Ovary (tissue), 9 donors: Measurements from ENCODE around the gene FAT1. TPM values are rescaled to one million over a fixed set of nuclear protein-coding genes. Genes with fewer than 3 reads are reported as not detected.

ENCODE experiments used
- DNase-seq, 5 donors: peaks; one replicate each; pipeline ENCODE4 v3.0.0-alpha.2; 2019 to 2020
- H3K27ac ChIP-seq, 2 donors: fragments of 200-600 bp; one replicate each; pipeline versions ENCODE4 v1.5.1 to v1.8.0; 2019 to 2022
- H3K27me3 ChIP-seq: fragments of 200-600 bp; one replicate; pipeline ENCODE4 v1.8.0; 2022
- H3K36me3 ChIP-seq: fragments of 200-600 bp; sonication (generic); one replicate; pipeline ENCODE4 v1.5.1; 2019
- H3K4me1 ChIP-seq: one replicate; pipeline ENCODE4 v1.8.1; 2013; ENCODE audit warnings: mild to moderate bottlenecking, moderate library complexity; ENCODE audit not compliant: insufficient read depth
- H3K4me3 ChIP-seq: fragments of 200-600 bp; sonication (generic); one replicate; pipeline ENCODE4 v1.5.1; 2017
- H3K9me3 ChIP-seq, 2 donors: fragments of 200-600 bp in 1 of 2; sonication (generic) in 1 of 2; one replicate each; pipeline versions ENCODE4 v1.5.1 to v1.8.1; 2013 to 2019; ENCODE audit warnings: mild to moderate bottlenecking in 1 of 2, moderate library complexity in 1 of 2
- CTCF ChIP-seq, 3 donors: fragments of 450-650 bp in 2 of 3; fragments of 200-600 bp in 1 of 3; IDR thresholded peaks; one replicate each; pipeline versions ENCODE4 v1.5.1 to v1.8.0; 2016 to 2022; ENCODE audit warnings: antibody characterized with exemption in 3 of 3, mild to moderate bottlenecking in 1 of 3
- EP300 ChIP-seq: sonication (generic); formaldehyde crosslinking; IDR thresholded peaks from one replicate; pipeline ENCODE4 v1.6.1; 2017; ENCODE audit warnings: antibody characterized with exemption
- POLR2A ChIP-seq: fragments of 450-650 bp; IDR thresholded peaks from one replicate; pipeline ENCODE4 v1.6.1; 2017; ENCODE audit warnings: antibody characterized with exemption, mild to moderate bottlenecking, moderate library complexity
- WGBS, 3 donors: extraction: QIAGEN DNeasy Blood & Tissue Kit in 1 of 3; methylation state at CpG; one replicate each; pipeline versions ENCODE4 v1.1.5 to v1.1.7; 2013 to 2017; 5-methylcytosine and 5-hydroxymethylcytosine counted together
- intact Hi-C, 4 donors: fragments of 100-400 bp; cut with DNase I; formaldehyde crosslinking; loops; one replicate each; pipeline versions ENCODE4 v1.11.0 to v1.15.1; 2022 to 2023
- polyA plus RNA-seq, 2 donors: library from polyadenylated mRNA; stranded (reverse); fragments of 200-250 nt in 1 of 2; fragments of 350-450 nt in 1 of 2; fragmentation: Illumina TruSeq in 1 of 2; extraction: RNeasy Lipid Tissue Mini Kit (QIAGEN cat#74804) in 1 of 2; gene quantifications; one replicate each; pipeline ENCODE4 v1.2.3, GENCODE V29; 2013 to 2014
- total RNA-seq, 7 donors: library from RNA; depleted of rRNA in 2 of 7; stranded (reverse); fragments of >200 nt in 2 of 7; fragmentation: NEBNext Ultra II Directional in 3 of 7; extraction: Animal tissue kit (Norgen Biotek cat#: 25700) in 3 of 7; gene quantifications; one replicate each; pipeline versions ENCODE4 v1.1.0 to v1.2.4, GENCODE V29; 2016 to 2023
- donor health status: DM: no; HTN: no; CAD: no; lungs with moderate emphysema.
- donor health status: DM: no; HTN: no; CAD: no.
- donor health status: Bipolar disorder and iron deficiency.
- donor health status: DM: yes; HTN: yes; CAD: no.
- donor health status: DM: no; HTN: no; CAD: no.
- donor health status: DM: yes; HTN: yes; CAD: no.

Gene FAT1
- total and polyA plus RNA-seq, 9 donors: 20.5 to 78.6 (median 46.6) TPM

GRCh38 chr4:186680641-186681040 is 43.0 kb downstream of the FAT1 start:
- TF ChIP-seq CTCF (IDR thresholded peaks at IDR 0.05) (no peak), POLR2A (no peak), EP300 (no peak)
- Histone ChIP-seq H3K4me3 (no peak overlapping the region), H3K9me3 (no peaks in the 10 kb centered on the region), H3K36me3 (no peaks in the 10 kb centered on the region), H3K27ac (no peak overlapping the region), H3K27me3 (no peaks in the 10 kb centered on the region), H3K4me1 (no peaks in the 10 kb centered on the region)
- intact Hi-C loops: no loop called here
- WGBS, 3 donors: 90 to 92% (median 91%) methylated on average over 6 of the region's 6 CpGs
- DNase-seq: no peak

GRCh38 chr4:186676531-186677161 is 47.0 kb downstream of the FAT1 start:
- no peak overlapping the region for H3K4me3 ChIP-seq
- intact Hi-C loops: no loop called here
- no peak overlapping the region for H3K27ac ChIP-seq
- no peaks in the 10 kb centered on the region for H3K27me3 ChIP-seq
- DNase-seq: no peak
- H3K9me3 ChIP-seq: no peaks in the 10 kb centered on the region
- no peak for TF ChIP-seq POLR2A
- no peak for TF ChIP-seq CTCF (IDR thresholded peaks at IDR 0.05)
- no peak for TF ChIP-seq EP300
- WGBS, 3 donors: 33 to 52% (median 36%) methylated on average over 1 of the region's 1 CpG
- no peaks in the 10 kb centered on the region for H3K36me3 ChIP-seq
- H3K4me1 ChIP-seq: no peaks in the 10 kb centered on the region

GRCh38 chr4:186669735-186670134 is 53.9 kb downstream of the FAT1 start:
- H3K4me3 ChIP-seq: no peak overlapping the region
- intact Hi-C loops: no loop called here
- DNase-seq: no peak

GRCh38 chr4:186669159-186669731 is 54.4 kb downstream of the FAT1 start:
- Histone ChIP-seq H3K27ac (no peak overlapping the region), H3K9me3 (no peaks in the 10 kb centered on the region), H3K36me3 (no peaks in the 10 kb centered on the region), H3K4me1 (peaks cover 1% of the 10 kb centered on the region), H3K4me3 (no peak overlapping the region), H3K27me3 (no peaks in the 10 kb centered on the region)
- DNase-seq: no peak
- WGBS, 3 donors: 39 to 44% (median 40%) methylated on average over 21 of the region's 21 CpGs
- peak; percentile 9 to 34 (median 21) for TF ChIP-seq CTCF (IDR thresholded peaks at IDR 0.05)
- TF ChIP-seq EP300: no peak
- TF ChIP-seq POLR2A: no peak
- intact Hi-C loops: no loop called here

More at GRCh38 chr4:186669735-186670134, 53.9 kb downstream of the FAT1 start:
- no peaks in the 10 kb centered on the region for H3K27me3 ChIP-seq
- 12 to 17% (median 14%) methylated on average over 5 of the region's 5 CpGs for WGBS, 3 donors
- peaks cover 1% of the 10 kb centered on the region for H3K4me1 ChIP-seq
- no peak overlapping the region for H3K27ac ChIP-seq
- no peaks in the 10 kb centered on the region for H3K9me3 ChIP-seq
- H3K36me3 ChIP-seq: no peaks in the 10 kb centered on the region
- no peak for TF ChIP-seq POLR2A
- no peak for TF ChIP-seq CTCF (IDR thresholded peaks at IDR 0.05)
- no peak for TF ChIP-seq EP300
